HUES48 (cell line): ENCODE results near the gene SNX9.
"Not testable (repeated sequence)": the region's sequence is repeated elsewhere in the genome, so short reads cannot be mapped to it uniquely, and the experiment has no call there.

Experiments
- H3K27ac ChIP-seq: one replicate; pipeline ENCODE4 v1.7.0; 2013; ENCODE audit warnings: low read depth, low read length, inconsistent platforms
- H3K27me3 ChIP-seq: 2 replicates; pipeline ENCODE4 v1.6.1; 2013; ENCODE audit warnings: mild to moderate bottlenecking, low read length; ENCODE audit not compliant: control insufficient read depth, insufficient read depth
- H3K36me3 ChIP-seq: 2 replicates; pipeline ENCODE4 v1.6.1; 2013; ENCODE audit warnings: low read length; ENCODE audit not compliant: control insufficient read depth, insufficient read depth
- H3K4me1 ChIP-seq: 2 replicates; pipeline ENCODE4 v1.6.1; 2013; ENCODE audit warnings: mild to moderate bottlenecking, low read length; ENCODE audit not compliant: control insufficient read depth, insufficient read depth
- H3K4me3 ChIP-seq: 2 replicates; pipeline ENCODE4 v1.5.1; 2013; ENCODE audit warnings: mild to moderate bottlenecking, low read depth, low read length
- H3K9ac ChIP-seq: 2 replicates; pipeline ENCODE4 v1.6.1; 2013; ENCODE audit warnings: mild to moderate bottlenecking, low read depth, low read length, moderate library complexity
- H3K9me3 ChIP-seq: 2 replicates; pipeline ENCODE4 v1.6.1; 2013; ENCODE audit warnings: low read length; ENCODE audit not compliant: control insufficient read depth, insufficient read depth

The SNX9 gene

GRCh38 chr6:157961153-157961831, 138.2 kb downstream of the SNX9 start:
- no peaks in the 10 kb centered on the region for H3K27me3 ChIP-seq
- no peak overlapping the region for H3K9ac ChIP-seq
- no peak overlapping the region for H3K27ac ChIP-seq

GRCh38 chr6:157961832-157962575, 139.0 kb downstream of the SNX9 start:
- Histone ChIP-seq H3K9me3 (peaks cover 12% of the 10 kb centered on the region), H3K9ac (no peak overlapping the region), H3K4me3 (no peak overlapping the region), H3K27me3 (no peaks in the 10 kb centered on the region), H3K36me3 (no peaks in the 10 kb centered on the region), H3K27ac (no peak overlapping the region), H3K4me1 (peaks cover 11% of the 10 kb centered on the region)

More at GRCh38 chr6:157961153-157961831, 138.2 kb downstream of the SNX9 start:
- Histone ChIP-seq H3K4me3 (no peak overlapping the region), H3K4me1 (peaks cover 11% of the 10 kb centered on the region), H3K36me3 (no peaks in the 10 kb centered on the region), H3K9me3 (peaks cover 12% of the 10 kb centered on the region)

DNA sequence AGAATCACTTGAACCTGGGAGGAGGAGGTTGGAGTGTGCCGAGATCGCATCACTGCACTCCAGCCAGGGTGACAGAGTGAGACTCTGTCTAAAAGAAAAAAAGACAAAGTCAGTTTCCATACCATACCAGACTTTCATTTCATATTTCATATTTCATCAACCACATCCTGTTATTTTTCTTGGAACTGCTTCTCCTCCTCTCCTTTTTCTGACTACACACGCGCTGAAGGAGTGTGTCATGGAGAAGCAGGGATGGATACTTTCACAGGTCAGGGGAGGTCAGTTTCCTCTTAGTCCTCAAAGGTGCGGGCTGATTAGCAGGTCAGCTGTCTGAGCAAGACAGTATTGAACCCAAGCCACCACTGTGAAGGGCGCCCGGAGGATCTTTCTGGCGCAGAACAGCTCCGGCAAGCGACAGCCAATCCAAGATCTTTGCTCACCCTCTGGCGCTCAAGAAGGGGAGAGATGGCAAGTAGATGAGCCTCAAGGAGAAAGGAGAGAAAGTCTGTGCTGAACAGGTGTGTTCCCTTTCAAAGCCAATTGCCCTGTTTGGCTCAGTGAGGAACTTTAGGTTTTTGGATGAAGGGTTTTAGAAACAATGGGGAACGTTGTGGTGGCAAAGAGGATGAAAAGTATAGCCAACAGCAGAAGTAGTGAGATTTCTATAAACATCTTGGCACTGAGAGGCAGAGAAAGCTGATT, 139.7 kb downstream of the SNX9 start:
- Histone ChIP-seq H3K9me3 (peaks cover 12% of the 10 kb centered on the region), H3K36me3 (no peaks in the 10 kb centered on the region), H3K9ac (no peak overlapping the region), H3K4me1 (peaks cover 11% of the 10 kb centered on the region), H3K4me3 (no peak overlapping the region), H3K27me3 (no peaks in the 10 kb centered on the region), H3K27ac (no peak overlapping the region)

DNA sequence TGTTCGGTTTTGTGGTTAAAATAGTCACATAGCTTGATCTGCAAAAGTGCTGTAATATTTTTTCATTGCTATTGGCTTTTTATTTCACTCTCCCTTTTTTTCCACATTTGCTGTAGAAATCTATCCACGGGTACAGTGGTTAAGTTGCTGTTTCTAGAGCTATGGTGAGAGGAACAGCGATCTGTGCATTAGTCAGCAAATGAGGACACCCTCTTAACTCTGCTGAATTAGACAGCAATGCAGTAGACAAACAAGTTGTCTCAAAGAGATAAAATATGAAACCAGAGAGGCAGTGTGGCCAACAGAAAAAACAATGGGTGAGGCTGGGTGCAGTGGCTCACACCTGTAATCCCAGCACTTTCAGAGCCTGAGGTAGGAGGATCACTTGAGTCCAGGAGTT, 141.1 kb downstream of the SNX9 start:
- Histone ChIP-seq H3K9me3 (peaks cover 8% of the 10 kb centered on the region; the same call in 1 of the 2 replicates), H3K27ac (no peak overlapping the region)

GRCh38 chr6:157965387-157965786, 142.3 kb downstream of the SNX9 start:
- Histone ChIP-seq H3K9ac (no peak overlapping the region), H3K4me3 (no peak overlapping the region), H3K4me1 (peaks cover 15% of the 10 kb centered on the region), H3K36me3 (no peaks in the 10 kb centered on the region), H3K27ac (no peak overlapping the region), H3K9me3 (no peaks in the 10 kb centered on the region), H3K27me3 (no peaks in the 10 kb centered on the region)

More for the DNA sequence above, 141.1 kb downstream of the SNX9 start:
- Histone ChIP-seq H3K4me1 (peaks cover 13% of the 10 kb centered on the region), H3K9ac (no peak overlapping the region), H3K36me3 (no peaks in the 10 kb centered on the region), H3K27me3 (no peaks in the 10 kb centered on the region), H3K4me3 (no peak overlapping the region)

- H3K9ac ChIP-seq = no peak overlapping the region
- H3K27me3 ChIP-seq = no peaks in the 10 kb centered on the region
- peaks cover 9% of the 10 kb centered on the region for H3K4me1 ChIP-seq
- H3K36me3 ChIP-seq = no peaks in the 10 kb centered on the region
- no peak overlapping the region for H3K4me3 ChIP-seq
- no peaks in the 10 kb centered on the region for H3K9me3 ChIP-seq
- H3K27ac ChIP-seq = no peak overlapping the region
These were observed 143.5 kb downstream of the SNX9 start for GRCh38 chr6:157966589-157966977.

- H3K27ac ChIP-seq = no peak overlapping the region
- no peak overlapping the region for H3K9ac ChIP-seq
- no peaks in the 10 kb centered on the region for H3K36me3 ChIP-seq
These were observed 144.0 kb downstream of the SNX9 start for GRCh38 chr6:157967020-157967419.

DNA sequence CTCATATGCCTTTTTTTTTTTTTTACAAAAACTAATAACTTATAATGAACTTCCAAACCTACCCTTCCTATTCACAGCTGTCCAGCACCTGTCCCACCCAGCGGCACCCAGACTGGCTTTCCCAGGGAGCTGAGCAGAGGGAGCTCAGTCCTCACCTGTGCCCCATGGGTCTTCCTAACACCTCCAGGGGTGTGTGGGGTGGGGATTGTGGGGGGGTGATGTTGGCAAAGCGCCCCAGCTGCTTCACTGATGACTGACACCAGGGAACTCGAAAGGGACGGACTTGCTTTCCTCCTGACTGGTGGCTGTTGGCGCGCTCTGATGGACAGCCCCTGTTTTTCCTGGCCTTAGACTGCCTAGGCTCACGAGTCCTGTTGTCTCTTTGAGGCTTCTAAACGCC, 144.4 kb downstream of the SNX9 start:
- Histone ChIP-seq H3K4me3 (no peak overlapping the region), H3K9me3 (no peaks in the 10 kb centered on the region), H3K4me1 (0 out of 2 replicates have a peak, but pooled peaks cover 4% of the 10 kb centered on the region), H3K27ac (no peak overlapping the region), H3K9ac (no peak overlapping the region), H3K36me3 (no peaks in the 10 kb centered on the region), H3K27me3 (no peaks in the 10 kb centered on the region)

More at GRCh38 chr6:157967020-157967419, 144.0 kb downstream of the SNX9 start:
- Histone ChIP-seq H3K9me3 (no peaks in the 10 kb centered on the region), H3K27me3 (no peaks in the 10 kb centered on the region), H3K4me3 (no peak overlapping the region), H3K4me1 (peaks cover 5% of the 10 kb centered on the region; the same call in 1 of the 2 replicates)

GRCh38 chr6:157972177-157972576, 149.1 kb downstream of the SNX9 start:
- not testable (repeated sequence) for H3K4me3 ChIP-seq, H3K27me3 ChIP-seq, H3K4me1 ChIP-seq, H3K27ac ChIP-seq, H3K36me3 ChIP-seq, H3K9me3 ChIP-seq, H3K9ac ChIP-seq

- Histone ChIP-seq H3K27me3 (no peaks in the 10 kb centered on the region), H3K9me3 (no peaks in the 10 kb centered on the region), H3K9ac (no peak overlapping the region), H3K4me1 (no peaks in the 10 kb centered on the region), H3K27ac (no peak overlapping the region), H3K4me3 (no peak overlapping the region), H3K36me3 (no peaks in the 10 kb centered on the region)
These were observed 151.4 kb downstream of the SNX9 start for GRCh38 chr6:157974341-157974894.
